T1000 (cell line): Measurements from ENCODE around the gene NIN.
"Not testable (repeated sequence)": the region's sequence is repeated elsewhere in the genome, so short reads cannot be mapped to it uniquely, and the experiment has no call there.

Experiments
- DNase-seq: peaks from one replicate; lab custom pipeline; 2025; ENCODE audit warnings: mixed read lengths; lab: John Stamatoyannopoulos, UW

NIN gene

DNA sequence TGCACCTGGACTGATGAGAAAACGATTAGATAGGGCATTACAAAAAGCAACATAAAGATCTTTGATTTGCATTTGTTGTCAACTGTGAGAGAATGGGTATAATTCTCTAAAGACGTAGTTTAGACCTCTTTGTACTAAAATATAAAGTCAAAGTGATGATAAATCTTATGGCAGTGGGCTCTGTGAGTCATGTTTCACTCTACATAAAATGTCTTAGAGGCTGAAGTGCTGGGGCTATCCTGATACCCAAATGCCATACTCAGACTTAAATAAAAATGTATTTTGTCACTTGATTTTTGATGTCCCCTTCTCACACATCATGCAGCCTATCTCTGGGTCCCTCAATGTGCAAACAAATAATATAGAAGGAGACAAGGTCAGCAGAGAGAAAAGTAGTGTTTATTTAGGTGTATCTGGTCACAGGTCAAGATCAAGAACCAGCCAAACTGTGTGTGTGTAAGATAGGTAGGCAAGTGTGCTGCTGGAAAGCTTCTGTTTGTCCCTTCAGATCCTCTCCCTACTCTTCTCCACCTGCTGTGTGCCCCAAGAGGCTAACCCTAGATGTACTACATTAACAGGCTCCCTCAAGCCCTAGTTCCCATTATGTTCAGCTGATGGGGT is 7.0 kb upstream of the NIN start:
- DNase-seq: no peak

- no peak for DNase-seq
Measured at GRCh38 chr14:50837271-50837670, 6.3 kb upstream of the NIN start.

DNA sequence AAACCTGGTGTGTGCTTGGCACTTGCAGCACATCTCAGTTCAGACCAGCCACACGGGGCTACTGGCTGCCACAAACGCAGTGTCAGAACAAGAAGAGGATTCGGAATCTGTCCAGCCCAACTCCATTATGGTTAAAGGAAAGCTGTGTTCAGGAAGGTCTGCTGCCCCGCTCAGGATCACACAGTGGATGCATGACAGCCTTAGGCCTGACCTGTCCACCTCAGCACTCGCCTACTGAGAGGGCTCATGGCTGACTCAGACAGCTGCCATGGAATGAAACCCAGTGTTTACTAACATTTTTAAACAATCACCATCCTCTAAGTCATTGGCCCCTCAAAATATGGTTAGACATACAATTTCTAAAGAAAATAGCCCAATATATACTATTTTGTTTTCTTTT is 5.6 kb upstream of the NIN start:
- DNase-seq: no peak

DNA sequence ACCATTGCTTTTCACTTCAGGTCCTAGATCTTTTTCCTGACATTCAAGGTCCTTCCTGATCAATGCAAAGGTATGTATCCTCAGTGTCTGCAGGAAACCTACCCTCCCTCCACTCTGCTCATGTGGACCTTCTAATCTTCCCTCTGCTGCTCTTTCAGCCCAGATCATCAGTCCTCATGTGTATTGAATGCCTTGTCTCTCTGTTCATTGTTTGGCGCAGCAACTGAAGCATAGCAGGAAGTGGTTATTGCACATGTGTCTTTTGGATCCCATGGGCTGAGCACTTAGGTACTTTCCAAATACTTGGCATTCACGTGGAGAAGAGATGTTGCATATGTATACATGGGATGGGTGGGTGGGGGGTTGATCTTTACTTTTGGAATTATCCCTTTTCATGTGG is 4.3 kb upstream of the NIN start:
- DNase-seq: no peak

- no peak for DNase-seq
Measured at GRCh38 chr14:50834802-50835276, 3.9 kb upstream of the NIN start.

- DNase-seq: no peak
Measured at GRCh38 chr14:50832935-50833630, 2.1 kb upstream of the NIN start.

DNA sequence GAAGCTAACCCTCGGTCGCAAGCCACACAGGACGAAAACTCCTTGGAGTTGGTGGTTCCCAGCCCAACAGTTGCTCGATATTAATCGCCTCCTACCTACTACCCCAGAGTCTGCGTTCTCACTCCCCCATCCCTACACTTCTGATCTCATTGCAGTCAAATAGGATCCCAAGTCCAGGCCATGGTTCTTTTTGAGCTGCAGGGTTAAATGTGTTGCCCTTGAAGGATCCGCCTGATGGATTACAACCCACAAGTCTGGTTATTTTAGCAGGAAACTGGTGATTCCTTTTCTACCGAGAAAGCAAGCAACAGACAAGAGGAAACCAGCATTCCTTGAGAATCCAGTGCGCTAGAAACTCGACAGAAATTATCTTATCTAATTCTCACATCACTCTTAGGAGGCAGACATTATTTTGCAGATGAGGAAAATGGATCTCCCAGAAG is 785 bp upstream of the NIN start:
- no peak for DNase-seq

DNA sequence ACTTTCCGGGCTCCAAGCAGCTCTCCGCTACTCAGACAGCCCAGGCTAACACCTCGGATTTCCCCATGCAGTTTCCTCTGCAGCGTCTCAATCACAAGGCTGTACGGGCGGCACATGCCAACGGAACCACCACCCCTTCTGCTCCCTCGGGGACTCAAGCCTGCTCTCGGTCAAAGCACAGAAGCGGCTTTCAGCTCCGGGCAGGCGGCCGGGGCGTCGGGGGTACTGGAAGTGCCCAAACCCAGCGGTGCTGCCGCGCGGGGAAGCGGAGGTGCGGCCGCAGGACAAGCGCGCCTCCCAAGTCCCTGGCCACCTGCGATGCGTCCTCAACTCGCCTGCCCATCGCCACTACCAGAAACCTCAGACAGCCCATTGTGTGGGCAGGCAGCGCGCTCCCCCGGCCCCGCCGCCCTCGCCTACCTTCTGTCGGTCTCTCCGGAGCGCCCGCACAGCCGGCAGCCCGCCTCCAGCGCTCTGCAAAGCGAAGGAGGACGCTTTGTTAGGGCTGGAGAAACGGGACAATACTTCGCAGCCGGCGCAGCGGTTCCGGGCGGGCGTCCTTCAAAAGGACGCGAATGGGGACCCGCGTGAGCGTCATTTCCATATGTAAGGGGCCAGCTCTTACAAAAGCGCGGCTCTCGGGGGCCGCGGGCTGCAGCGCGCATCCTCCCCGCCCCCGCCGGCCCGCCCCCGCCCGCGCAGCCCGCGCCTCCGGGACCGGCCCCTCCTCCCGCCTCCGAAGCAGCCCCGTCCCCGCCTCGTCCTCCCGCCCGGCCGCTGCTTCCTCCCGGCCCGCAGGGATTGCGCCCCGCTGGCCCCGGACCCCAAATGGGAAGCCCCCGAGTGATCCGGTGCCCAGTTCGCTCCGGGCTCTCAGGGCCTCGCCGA is 674 bp downstream of the NIN start:
- no peak for DNase-seq

DNA sequence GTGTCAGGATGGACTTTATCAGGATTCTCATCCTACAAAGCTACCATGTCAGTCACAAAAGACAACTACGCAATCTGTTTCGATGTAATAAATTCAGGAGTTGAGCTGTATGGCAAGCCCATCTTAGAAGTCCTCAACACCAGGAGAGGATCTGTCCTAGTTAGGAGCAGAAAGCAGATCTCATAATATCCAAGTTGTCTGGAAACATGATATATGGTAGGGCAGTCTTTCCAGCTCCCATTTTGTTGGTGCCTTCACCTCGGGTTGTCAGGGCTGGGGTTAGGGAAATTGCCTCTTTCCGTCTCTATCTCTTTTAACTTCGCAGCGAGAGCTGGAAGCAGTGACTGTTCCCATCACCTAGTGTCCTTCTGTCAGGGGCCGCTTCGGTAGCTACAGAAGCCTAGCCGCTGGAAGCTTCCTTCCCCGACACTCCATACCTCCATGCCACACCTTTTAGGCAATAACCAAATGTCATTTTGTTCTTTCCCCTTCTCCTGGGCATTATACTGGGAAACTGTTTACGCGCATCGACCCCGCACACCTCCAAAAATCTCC is 1.4 kb downstream of the NIN start:
- no peak for DNase-seq

- DNase-seq: no peak
Measured at GRCh38 chr14:50828721-50829488, 2.1 kb downstream of the NIN start.

DNA sequence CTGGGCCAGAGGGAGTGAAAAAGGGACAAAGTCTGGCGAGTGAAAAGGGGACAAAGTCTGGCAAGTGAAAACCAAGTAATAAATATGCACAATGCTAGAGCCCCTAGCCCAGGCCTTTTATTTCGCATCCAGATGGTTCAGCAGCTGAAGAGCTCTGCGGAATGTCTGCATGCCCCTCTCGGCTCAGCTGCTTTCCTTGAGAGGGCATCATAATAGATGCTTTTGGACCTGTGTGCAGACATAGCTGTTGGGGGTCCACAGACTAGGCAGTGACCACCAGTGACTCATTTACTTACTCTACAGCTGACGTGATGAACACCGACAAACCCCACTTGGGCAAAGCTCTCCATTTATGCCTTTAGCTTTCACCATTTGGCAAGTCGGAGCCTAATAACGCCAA is 4.3 kb downstream of the NIN start:
- DNase-seq: no peak

GRCh38 chr14:50825307-50825706 is 5.7 kb downstream of the NIN start:
- DNase-seq: no peak

DNA sequence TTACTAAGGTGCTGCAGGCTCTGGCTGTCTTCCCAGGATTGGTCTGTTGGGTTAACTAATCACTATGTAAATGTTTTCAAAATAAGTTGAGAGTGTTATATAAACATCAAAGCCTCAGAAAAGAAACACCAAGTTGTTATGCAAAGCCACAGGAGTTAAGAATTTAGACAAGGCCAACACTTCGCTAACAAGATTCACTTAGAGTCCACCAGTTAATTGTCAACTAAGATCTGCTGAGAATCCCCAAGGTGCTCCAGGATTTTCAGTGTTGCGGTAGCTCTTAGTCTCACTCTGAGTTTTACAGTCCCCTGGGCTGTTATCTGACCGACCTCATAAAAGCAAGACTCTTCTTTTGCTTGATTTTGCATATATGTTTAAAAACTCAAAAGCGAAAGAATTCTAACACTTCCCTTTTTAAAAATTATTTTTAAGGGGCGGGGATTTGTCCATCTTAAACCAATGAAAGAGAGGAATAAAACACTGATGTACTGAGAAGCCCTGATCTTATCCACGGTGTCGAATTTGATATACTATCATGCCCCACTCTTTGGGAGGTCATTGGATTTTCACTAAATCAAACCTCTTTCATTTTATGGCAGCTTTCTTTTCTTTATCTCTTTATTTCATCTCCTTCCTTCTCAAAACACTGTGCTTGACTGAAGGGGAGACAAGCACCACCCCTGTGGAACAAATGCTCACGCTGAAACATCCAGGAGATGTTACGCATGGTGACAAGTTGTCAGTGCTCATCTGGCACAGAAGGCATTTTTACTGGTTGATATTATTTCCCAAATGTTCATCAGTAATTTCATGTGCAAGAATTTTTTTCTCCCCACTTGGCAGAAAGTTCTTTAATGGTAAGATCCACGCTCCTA is 7.0 kb downstream of the NIN start:
- DNase-seq: no peak

DNA sequence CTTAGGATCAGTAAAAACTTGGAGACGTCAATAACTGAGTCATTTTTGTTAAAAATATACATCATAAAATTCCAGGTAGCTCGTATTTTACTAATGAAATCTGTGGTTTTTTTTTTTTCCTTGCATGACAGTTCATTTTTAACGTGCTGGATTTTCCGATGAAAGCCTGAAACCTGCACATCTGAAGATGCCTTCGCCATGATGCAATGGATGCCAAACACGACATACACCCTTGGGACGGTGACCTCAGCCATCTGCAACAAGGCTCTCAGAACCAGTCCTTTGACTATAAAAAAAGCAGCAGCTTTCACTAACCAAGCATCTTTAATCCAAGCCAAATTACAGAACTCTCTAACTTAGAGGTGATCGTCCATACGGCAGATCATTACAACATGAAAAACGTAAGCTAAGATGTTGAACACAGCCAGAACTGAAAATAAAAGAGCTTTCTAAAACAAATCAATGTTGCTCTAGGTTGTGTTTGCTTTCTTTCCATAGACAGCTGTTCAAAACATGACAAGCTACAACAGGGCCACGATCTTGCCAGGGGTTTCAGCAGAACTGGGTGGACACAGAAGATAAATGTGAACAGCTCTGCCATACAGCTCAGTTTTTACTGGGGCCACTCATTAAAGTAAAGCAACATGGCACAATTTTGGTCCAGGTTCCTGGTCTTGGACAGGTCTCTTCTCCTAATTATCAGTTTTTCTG is 7.8 kb downstream of the NIN start:
- peak; percentile 60 for DNase-seq

- no peak for DNase-seq
Measured at GRCh38 chr14:50822501-50823042, 8.4 kb downstream of the NIN start.

GRCh38 chr14:50821510-50822464 is 9.2 kb downstream of the NIN start:
- no peak for DNase-seq

- no peak for DNase-seq
Measured at GRCh38 chr14:50820786-50821509, 10.0 kb downstream of the NIN start.

GRCh38 chr14:50819303-50819702 is 11.7 kb downstream of the NIN start:
- DNase-seq: not testable (repeated sequence)
